SIG-M5 (cell line): ENCODE results near the gene CLCNKB.

Experiments used
- DNase-seq: peaks from one replicate; lab custom pipeline; 2025; lab: John Stamatoyannopoulos, UW

The CLCNKB gene

GRCh38 chr1:16095447-16095846 is 51.9 kb downstream of the CLCNKB start:
- DNase-seq: no peak

DNA sequence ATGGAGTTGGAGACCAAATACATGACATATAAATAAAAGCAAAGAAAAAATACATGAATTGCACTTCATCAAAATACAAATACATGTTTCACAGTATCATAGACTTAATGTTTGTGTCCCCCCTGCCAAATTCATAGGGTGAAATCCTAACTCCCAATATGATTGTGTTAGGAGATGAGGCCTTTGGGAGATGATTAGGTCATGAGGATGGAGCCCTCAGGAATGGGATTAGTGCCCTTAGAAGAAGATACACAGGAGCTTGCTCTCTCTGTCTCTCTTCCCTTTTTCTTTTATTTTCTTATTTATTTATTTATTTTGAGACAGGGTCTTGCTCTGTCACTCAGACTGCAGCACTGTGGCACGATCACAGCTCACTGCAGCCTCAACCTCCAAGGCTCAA is 55.8 kb downstream of the CLCNKB start:
- no peak for DNase-seq

DNA sequence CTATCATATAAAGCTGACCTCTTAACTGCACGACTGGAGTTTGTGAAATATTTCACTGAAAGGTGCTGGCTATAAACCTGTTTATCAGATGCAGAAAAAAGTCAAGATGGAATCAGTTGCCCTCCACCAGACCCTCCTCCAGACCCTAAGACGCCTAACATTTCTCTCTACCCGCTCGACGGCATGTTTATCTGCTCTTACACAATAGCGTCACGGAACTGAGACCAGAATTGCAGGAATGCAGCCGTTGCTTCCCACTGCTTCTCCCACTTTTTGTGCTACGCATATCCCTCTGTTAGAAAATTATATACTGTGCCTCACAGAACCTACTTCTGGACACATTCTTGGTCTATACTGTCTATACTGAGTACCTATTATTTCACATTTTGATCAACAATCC is 58.0 kb downstream of the CLCNKB start:
- DNase-seq: no peak
